SK-N-SH (cell line): Measurements from ENCODE around the gene SGMS2. TPM values are rescaled to one million over a fixed set of nuclear protein-coding genes. Genes with fewer than 3 reads are reported as not detected.

Experiments
- CTCF ChIA-PET: fragments of 300-600, 350-600 bp; formaldehyde crosslinking; extraction: SDS; loops from one replicate; lab custom pipeline; 2021; lab: Yijun Ruan, JAX
- POLR2A ChIA-PET: fragments of 350-600 bp; sonication (Branson Sonifier 250); formaldehyde crosslinking; extraction: SDS; loops from one replicate; lab custom pipeline; 2020; ENCODE audit warnings: antibody characterized with exemption, inconsistent platforms; lab: Yijun Ruan, JAX
- DNase-seq: peaks from one replicate; pipeline ENCODE4 v3.0.0; 2012
- H2AFZ ChIP-seq: fragments of 200-600 bp; sonication (generic); 2 replicates; pipeline ENCODE4 v1.8.1; 2016; ENCODE audit warnings: antibody characterized with exemption, mild to moderate bottlenecking, low read depth
- H3F3A ChIP-seq: fragments of 200-600 bp; sonication (generic); replicated peaks from 2 replicates; pipeline ENCODE3; 2016; ENCODE audit warnings: antibody characterized with exemption, mild to moderate bottlenecking; ENCODE audit not compliant: insufficient read depth
- H3K27ac ChIP-seq, 2 experiments: fragments of 200-500 bp in 1 of 2; fragments of 200-600 bp in 1 of 2; sonication (Bioruptor generic) in 1 of 2; sonication (generic), shearing (Covaris generic) in 1 of 2; 2 replicates each; pipeline versions ENCODE4 v1.5.1 to v1.6.1; 2014 to 2016; ENCODE audit warnings: low read depth in 2 of 2, inconsistent platforms in 1 of 2, low read length in 1 of 2, mild to moderate bottlenecking in 1 of 2, mixed read lengths in 1 of 2
- H3K27me3 ChIP-seq: fragments of 200-600 bp; sonication (generic), shearing (Covaris generic); 2 replicates; pipeline ENCODE4 v1.6.1; 2016; ENCODE audit warnings: mixed run types; ENCODE audit not compliant: insufficient read depth
- H3K36me3 ChIP-seq, 2 experiments: fragments of 200-500 bp in 1 of 2; fragments of 200-600 bp in 1 of 2; sonication (Bioruptor generic) in 1 of 2; sonication (generic) in 1 of 2; replicated peaks in 1 of 2; 2 replicates each; pipeline versions ENCODE3 to v1.5.1; 2014 to 2016; ENCODE audit warnings: low read length in 1 of 2, mild to moderate bottlenecking in 1 of 2; ENCODE audit not compliant: insufficient read depth in 2 of 2, control insufficient read depth in 1 of 2
- H3K4me1 ChIP-seq, 2 experiments: fragments of 200-500 bp in 1 of 2; fragments of 200-600 bp in 1 of 2; sonication (Bioruptor generic) in 1 of 2; sonication (generic), shearing (Covaris generic) in 1 of 2; 2 replicates each; pipeline versions ENCODE4 v1.5.1 to v1.6.1; 2014 to 2016; ENCODE audit warnings: low read depth in 1 of 2, low read length in 1 of 2, mixed run types in 1 of 2; ENCODE audit not compliant: insufficient read depth in 2 of 2, control insufficient read depth in 1 of 2
- H3K4me2 ChIP-seq: fragments of 200-600 bp; sonication (generic), shearing (Covaris generic); 2 replicates; pipeline ENCODE4 v1.6.1; 2017; ENCODE audit warnings: mixed run types
- H3K4me3 ChIP-seq, 2 experiments: fragments of 200-500 bp in 1 of 2; fragments of 200-600 bp in 1 of 2; sonication (Bioruptor generic) in 1 of 2; sonication (generic), shearing (Covaris generic) in 1 of 2; 2 replicates each; pipeline versions ENCODE4 v1.5.1 to v1.8.1; 2014 to 2016; ENCODE audit warnings: low read depth in 2 of 2, inconsistent platforms in 1 of 2, low read length in 1 of 2, mild to moderate bottlenecking in 1 of 2, mixed read lengths in 1 of 2, moderate library complexity in 1 of 2
- H3K79me2 ChIP-seq: fragments of 200-600 bp; sonication (generic); 2 replicates; pipeline ENCODE4 v1.8.1; 2017; ENCODE audit warnings: mild to moderate bottlenecking; ENCODE audit not compliant: insufficient read depth
- H3K9ac ChIP-seq: fragments of 200-600 bp; sonication (generic); 2 replicates; pipeline ENCODE4 v1.6.1; 2017; ENCODE audit warnings: mixed run types
- H3K9me2 ChIP-seq: fragments of 200-600 bp; sonication (generic); 2 replicates; pipeline ENCODE4 v1.6.1; 2017; ENCODE audit warnings: mixed run types
- H3K9me3 ChIP-seq: fragments of 200-600 bp; sonication (generic); 2 replicates; pipeline ENCODE4 v1.6.1; 2017; ENCODE audit warnings: mixed run types, mild to moderate bottlenecking, moderate library complexity
- H4K20me1 ChIP-seq: fragments of 200-600 bp; sonication (generic); 2 replicates; pipeline ENCODE4 v1.6.1; 2017; ENCODE audit warnings: mild to moderate bottlenecking, mixed run types; ENCODE audit not compliant: insufficient read depth
- EZH2phosphoT487 ChIP-seq: fragments of 200-600 bp; sonication (generic); IDR thresholded peaks from 2 replicates; pipeline ENCODE4 v1.6.1; 2017; ENCODE audit warnings: low read depth, mixed run types, mild to moderate bottlenecking, antibody characterized with exemption, moderate library complexity, borderline replicate concordance
- JUND ChIP-seq: IDR thresholded peaks from 2 replicates; pipeline ENCODE4 v1.4.0; 2012
- MXI1 ChIP-seq: IDR thresholded peaks from 2 replicates; pipeline ENCODE4 v1.6.1; 2012; ENCODE audit warnings: mild to moderate bottlenecking, low read depth, low read length, improper control_type of control experiment
- RCOR1 ChIP-seq: fragments of 150-350 bp; IDR thresholded peaks from 2 replicates; pipeline ENCODE4 v1.6.1; 2017; ENCODE audit warnings: antibody characterized with exemption, low read length
- RXRA ChIP-seq: IDR thresholded peaks from 2 replicates; pipeline ENCODE4 v1.4.0; 2012; ENCODE audit warnings: low read depth, mild to moderate bottlenecking, borderline replicate concordance
- TCF12 ChIP-seq: IDR thresholded peaks from 2 replicates; pipeline ENCODE4 v1.4.0; 2012
- WGBS: methylation state at CpG from one replicate; pipeline ENCODE4 v1.1.6; 2017; ENCODE audit warnings: low lambda C conversion rate; 5-methylcytosine and 5-hydroxymethylcytosine counted together
- polyA plus RNA-seq, 3 experiments: library from polyadenylated mRNA; depleted of rRNA; stranded (reverse); fragments of >200 nt; gene quantifications; 2 replicates each; pipeline ENCODE4 v1.2.3, GENCODE V29; 2012
- small RNA-seq, 7 experiments: library from RNA; depleted of rRNA; stranded (forward); fragments of <200 nt; gene quantifications; one replicate each; pipeline ENCODE3, GENCODE V24; 2012

SGMS2 gene
- polyA plus RNA-seq, 1 of the 3 experiments (the other 2 are of a cell fraction): 0.82 TPM

DNA sequence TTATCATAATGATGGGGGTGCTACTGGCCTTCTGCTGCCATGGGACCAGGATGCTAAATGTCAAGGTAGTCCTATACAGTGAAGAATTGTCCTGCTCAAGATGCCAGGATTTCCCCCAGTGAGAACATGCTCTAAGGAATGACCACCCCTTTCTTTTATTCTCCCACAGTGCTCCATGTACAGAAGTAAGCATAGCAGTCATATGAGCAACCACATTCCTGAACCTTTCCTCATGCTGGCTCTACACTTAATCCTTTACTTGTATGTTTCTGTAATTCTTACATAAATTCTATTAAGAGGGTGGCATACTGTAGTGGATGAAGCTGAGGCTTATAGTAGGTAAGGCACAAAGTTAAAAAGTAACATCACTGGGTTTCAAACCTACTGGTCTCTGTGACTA is 126.8 kb downstream of the SGMS2 start:
- Histone ChIP-seq H3K9me3 (no peaks in the 10 kb centered on the region), H3K36me3 (peaks cover 6 to 9% of the 10 kb centered on the region in 2 experiments), H3K4me3 (no peak overlapping the region), H3K27ac (peak overlapping the region in 1 of 2 experiments; percentile 57; a peak in 2 of 4 replicates), H3K4me2 (no peak overlapping the region), H3K9me2 (no peaks in the 10 kb centered on the region), H4K20me1 (no peaks in the 10 kb centered on the region), H3F3A (peaks cover 10% of the 10 kb centered on the region), H3K4me1 (no peaks in the 10 kb centered on the region), H3K27me3 (no peaks in the 10 kb centered on the region), H3K79me2 (no peaks in the 10 kb centered on the region), H2AFZ (no peak overlapping the region), H3K9ac (no peak overlapping the region)
- ChIA-PET POLR2A (no interaction called here), CTCF (interaction anchor here (0.8 to 1.2 kb wide), 3 partner anchors 20 to 374 kb away, joined by 3 to 4 read pairs (median 3); partner anchors contain the start of gene CYP2U1)
- TF ChIP-seq EZH2phosphoT487: no peak
- no peak for DNase-seq

- no peak overlapping the region for H3K4me2 ChIP-seq
- no peak overlapping the region for H3K9ac ChIP-seq
- H4K20me1 ChIP-seq: no peaks in the 10 kb centered on the region
- DNase-seq: no peak
- no peaks in the 10 kb centered on the region for H3K79me2 ChIP-seq
- H3K4me1 ChIP-seq: no peaks in the 10 kb centered on the region
- POLR2A ChIA-PET: no interaction called here
- no peaks in the 10 kb centered on the region for H3K27me3 ChIP-seq
- WGBS: 24% methylated on average over 1 of the region's 1 CpG
- no peak overlapping the region for H3K27ac ChIP-seq
- CTCF ChIA-PET: no interaction called here
- no peaks in the 10 kb centered on the region for H3K9me3 ChIP-seq
- TF ChIP-seq JUND (no peak), TCF12 (no peak), RXRA (no peak), MXI1 (no peak), RCOR1 (no peak)
- peaks cover 6% of the 10 kb centered on the region for H3F3A ChIP-seq
- H2AFZ ChIP-seq: no peak overlapping the region
- H3K36me3 ChIP-seq: no peaks in the 10 kb centered on the region
- H3K4me3 ChIP-seq: no peak overlapping the region
- no peaks in the 10 kb centered on the region for H3K9me2 ChIP-seq
Measured at GRCh38 chr4:107956011-107956410, 131.3 kb downstream of the SGMS2 start.

Small RNA genes within 50 kb of the gene (small RNA-seq; reads per million reads assigned to genes)
- gene RNU6-733P: 0 to 1.6 (median 0) reads per million in 7 experiments

Other genes starting within 250 kb of the SGMS2 start
- gene PAPSS1, start 104.7 kb upstream of the SGMS2 start, polyA plus RNA-seq (2012; rRNA removed): 70.1 and 94.1 TPM in 2 replicates
- gene CYP2U1, start 106.6 kb downstream of the SGMS2 start, polyA plus RNA-seq (2012; rRNA removed): 2.0 and 2.8 TPM in 2 replicates
- 19.4 and 20.3 TPM in 2 replicates for gene HADH, start 165.0 kb downstream of the SGMS2 start, polyA plus RNA-seq (2012; rRNA removed)